GM19025 (cell line): Measurements from ENCODE around the gene TPK1.

Experiments
- ATAC-seq: cut with Tn5 transposase; IDR thresholded peaks from one replicate; pipeline ENCODE4 v1.9.1; 2021; ENCODE audit warnings: mild to moderate bottlenecking, low read depth, moderate library complexity; ENCODE audit not compliant: unreplicated experiment

The TPK1 gene

GRCh38 chr7:144835652-144836544 lies at the start of gene TPK1:
TPK1 (minus strand) TSS chr7:144836053; CDS start chr7:144835602, 451 bp downstream.
- peak; percentile 85 for ATAC-seq

- ATAC-seq = no peak
These were observed 49.6 kb upstream of the TPK1 start for GRCh38 chr7:144885478-144885877.

DNA sequence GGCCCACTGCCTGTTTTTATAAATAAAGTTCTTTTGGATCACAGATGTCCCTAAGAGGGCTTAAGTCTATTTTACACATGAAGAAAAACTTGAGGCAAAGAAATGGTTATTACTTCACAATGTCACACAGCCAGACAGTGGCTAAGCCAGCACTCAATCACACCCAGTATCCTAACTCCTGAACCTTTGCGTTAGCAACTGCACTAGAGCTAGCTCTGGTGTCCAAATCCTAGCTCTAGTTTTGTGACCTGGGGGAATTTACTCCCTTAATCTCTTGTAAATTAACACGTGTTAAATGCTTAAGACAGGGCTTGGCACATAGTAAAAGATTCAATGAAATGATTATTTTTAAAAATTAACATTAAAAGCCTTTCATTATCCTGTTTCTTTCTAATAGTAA lies 49.0 kb upstream of the TPK1 start:
- no peak for ATAC-seq

DNA sequence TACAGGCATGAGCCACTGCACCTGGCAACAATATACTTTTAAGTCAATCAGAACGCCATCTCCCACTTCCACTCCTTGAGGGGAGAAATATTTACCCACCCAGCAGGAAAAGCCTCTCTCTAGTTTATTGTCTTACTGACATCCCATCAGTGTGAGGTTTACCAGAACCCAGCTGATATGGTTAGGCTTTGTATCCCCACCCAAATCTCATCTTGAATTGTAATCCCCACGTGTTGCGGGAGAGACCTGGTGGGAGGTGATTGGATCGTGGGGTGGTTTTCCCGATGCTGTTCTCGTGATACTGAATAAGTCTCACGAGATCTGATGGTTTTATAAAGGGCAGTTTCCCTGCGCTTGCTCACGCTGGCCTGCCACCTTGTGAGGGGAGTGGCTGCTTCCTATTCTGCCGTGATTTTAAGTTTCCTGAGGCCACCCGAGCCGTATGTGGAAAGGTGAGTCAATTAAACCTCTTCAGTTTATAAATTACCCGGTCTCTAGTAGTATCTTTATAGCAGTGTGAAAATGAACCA lies 37.5 kb upstream of the TPK1 start:
- no peak for ATAC-seq

DNA sequence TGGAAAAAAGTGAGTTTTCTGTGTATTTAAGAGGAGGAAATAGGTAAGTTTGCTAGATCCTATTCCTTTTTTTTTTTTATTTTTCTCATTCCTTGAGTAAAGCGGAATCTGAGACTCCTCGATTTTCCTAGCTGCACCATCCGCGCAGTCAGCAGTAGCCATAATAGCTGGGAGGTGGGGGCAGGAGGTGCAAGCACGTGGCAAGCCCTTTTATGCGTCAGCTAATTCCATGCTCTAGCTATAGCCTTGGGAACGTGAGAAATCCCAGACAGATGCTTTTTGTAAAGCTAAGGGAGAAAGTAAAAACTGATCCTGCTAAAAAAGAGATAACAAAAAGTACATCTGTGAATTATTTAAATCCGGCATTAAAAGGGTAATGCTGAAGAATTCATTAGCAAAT lies 33.2 kb upstream of the TPK1 start:
- ATAC-seq = no peak

DNA sequence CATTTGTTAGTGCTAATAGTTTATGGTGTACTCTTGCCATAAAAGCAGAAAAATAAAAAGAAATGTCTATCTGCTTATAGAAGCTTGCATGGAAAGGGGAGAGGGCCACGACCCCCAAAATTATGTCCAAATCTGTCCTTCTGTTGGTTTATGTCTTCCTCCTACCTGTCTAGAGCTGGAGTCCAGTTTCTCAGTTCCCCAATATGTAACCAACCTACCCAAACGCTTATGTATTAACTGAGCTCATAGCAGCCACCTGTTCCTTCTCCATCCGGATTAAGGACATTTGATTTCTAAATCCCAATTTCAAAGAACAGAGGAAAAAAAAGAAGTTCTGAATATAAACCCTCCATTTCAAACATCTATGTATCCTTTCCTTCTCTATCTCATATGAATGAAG lies 30.3 kb upstream of the TPK1 start:
- ATAC-seq = no peak

GRCh38 chr7:144863320-144863647 lies 27.4 kb upstream of the TPK1 start:
- no peak for ATAC-seq

DNA sequence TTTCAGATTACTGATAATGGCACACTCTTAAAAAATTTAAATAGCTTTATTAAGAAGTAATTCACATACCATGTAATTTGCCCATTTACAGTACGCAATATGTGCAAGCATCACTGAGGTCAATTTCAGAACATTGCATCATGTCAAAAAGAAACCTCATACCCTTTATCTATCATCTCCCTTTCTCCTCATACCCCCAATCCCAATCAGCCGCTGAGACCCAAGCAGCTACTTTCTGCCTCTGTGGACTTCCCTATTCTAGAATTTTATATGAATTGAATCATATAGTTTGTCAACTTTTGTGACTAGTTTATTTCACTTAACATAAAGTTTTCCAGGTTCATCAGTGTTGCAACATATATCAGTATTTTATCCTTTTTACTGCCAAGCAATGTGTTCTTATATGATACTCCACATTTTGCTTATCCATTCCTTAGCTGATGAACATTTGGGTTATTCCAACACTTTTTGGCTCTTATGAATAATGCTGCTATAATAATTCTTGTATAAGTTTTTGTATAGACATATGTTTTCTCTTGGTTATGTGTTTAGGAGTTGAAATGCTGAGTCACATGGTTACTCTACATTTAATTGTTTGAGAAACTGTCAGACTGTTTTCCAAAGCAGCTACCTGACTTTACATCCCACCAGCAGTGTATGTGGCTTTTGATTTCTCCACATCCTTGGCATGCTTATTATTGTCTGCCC lies 26.9 kb upstream of the TPK1 start:
- no peak for ATAC-seq

DNA sequence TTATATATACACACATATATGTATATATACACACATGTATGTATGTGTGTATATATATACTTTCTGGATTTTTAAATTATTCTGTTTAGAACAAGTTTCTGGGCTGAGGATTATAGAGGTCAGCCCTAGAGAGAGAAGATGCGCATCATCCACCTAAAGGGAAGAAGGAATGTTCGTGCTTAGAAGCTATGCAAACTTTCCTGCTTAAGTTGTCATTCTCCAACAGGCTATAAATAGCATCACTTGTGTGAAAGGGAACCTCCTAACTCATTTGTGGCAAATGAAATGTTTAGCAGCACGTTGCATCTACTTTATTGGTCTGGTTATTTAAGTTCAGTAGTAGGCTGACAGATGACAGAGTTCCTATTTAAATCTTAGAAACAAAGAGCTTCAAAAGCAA lies 23.9 kb upstream of the TPK1 start:
- ATAC-seq = no peak

- ATAC-seq = no peak
These were observed 21.6 kb upstream of the TPK1 start for GRCh38 chr7:144857463-144857862.

DNA sequence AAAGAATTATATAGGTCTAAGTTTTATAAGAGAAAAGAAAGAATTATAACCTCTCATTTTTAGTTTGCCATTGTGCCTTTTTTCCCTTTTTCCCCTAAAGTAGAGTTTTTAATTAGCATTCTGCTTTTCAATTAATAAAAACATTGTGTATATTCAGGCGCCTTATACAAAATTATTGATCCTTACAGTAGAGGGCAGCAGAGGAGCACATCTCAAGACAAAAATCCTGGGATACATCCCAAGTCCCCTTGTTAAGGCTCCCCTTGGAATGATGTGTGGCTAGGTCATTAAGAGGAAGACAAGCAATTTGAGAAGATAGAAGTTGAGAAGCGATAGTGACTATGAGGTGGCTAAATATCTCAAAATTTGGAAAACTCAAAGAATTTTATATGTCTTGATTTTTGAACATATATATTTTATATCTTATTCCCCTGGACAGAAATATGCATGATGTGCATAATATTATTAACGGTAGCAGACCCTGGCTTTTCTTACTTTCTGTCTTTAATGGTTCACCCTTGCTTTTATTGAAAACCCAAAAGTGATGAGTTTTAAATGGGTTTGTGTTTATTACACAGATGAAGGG lies 19.1 kb upstream of the TPK1 start:
- no peak for ATAC-seq

- no peak for ATAC-seq
These were observed 17.7 kb upstream of the TPK1 start for GRCh38 chr7:144853542-144853941.

- ATAC-seq = no peak
These were observed 12.2 kb upstream of the TPK1 start for GRCh38 chr7:144848078-144848477.

- ATAC-seq = peak; percentile 89
These were observed 6.6 kb upstream of the TPK1 start for GRCh38 chr7:144842377-144842851.

DNA sequence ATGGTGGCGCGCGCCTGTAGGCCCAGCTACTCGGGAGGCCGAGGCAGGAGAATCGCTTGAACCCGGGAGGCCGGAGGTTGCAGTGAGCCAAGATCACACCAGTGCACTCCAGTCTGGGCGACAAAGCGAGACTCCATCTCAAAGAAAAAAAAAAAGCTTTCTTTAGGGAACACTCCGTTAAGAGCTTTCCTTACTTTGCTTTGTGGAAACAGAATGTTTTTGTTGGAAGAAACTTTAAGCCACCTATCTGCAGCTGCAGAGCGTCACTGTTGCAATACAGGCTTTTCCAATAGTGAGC lies 641 bp upstream of the TPK1 start:
- no peak for ATAC-seq

GRCh38 chr7:144835155-144835611 lies 670 bp downstream of the TPK1 start:
- peak; percentile 24 for ATAC-seq

DNA sequence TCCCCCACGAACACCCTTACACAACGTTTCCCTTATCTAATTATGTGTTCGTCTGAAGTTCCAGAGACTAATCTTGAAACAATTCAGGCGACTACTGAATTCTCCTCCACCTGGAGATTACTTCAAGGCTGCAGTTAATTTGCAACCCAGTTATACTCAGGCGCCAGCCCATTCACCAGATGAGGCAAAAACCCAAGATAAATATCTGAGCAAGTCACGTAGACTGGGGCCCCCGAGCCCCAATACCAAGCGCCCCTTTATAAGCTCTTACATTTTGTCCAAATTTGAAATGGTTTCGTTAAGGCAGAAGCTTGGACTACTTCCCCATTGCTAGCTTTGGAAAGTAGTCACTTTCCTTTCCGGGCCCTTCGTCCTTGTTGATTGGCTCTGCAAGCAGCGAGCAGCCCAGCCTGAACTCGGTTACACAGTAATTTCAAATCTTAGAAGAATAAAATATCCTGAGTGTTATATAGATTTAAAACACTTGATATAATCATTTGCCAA lies 1.2 kb downstream of the TPK1 start:
- ATAC-seq = peak; percentile 14

GRCh38 chr7:144830811-144831210 lies 5.0 kb downstream of the TPK1 start:
- ATAC-seq = no peak

- ATAC-seq = no peak
These were observed 5.6 kb downstream of the TPK1 start for GRCh38 chr7:144830024-144830785.

DNA sequence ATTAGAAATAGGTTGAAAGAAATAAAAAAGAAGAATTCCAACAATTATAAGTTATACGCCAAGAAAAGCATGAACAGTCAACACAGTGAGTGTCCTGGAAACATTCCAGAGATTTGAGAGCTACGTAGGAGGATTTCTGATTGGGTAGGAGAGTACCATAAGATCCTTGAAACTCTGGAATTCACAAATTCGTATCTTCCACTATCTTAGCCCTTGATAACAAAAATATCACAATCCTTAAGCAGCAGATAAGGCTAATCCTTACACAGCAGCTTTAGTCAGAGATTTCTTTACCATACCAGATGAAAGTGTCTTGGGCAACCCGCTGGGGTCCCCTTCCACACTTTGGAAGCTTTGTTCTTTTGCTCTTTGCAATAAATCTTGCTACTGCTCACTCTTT lies 8.2 kb downstream of the TPK1 start:
- ATAC-seq = no peak
